Stimulated activated naive CD8-positive, alpha-beta T cell treated with anti-CD3 and anti-CD28 coated beads, Interleukin-15, amount 100 ng/mL, for 72 hours (primary cell): ENCODE measurements around the gene OBSCN.

ENCODE experiments used
- ATAC-seq: fragments of 150-1000 bp; cut with Tn5 transposase; 2 replicates; pipeline ENCODE4 v1.10.0; 2021; ENCODE audit warnings: mild to moderate bottlenecking, moderate library complexity
- DNase-seq, 2 donors: peaks; one replicate each; pipeline ENCODE4 v3.0.0; 2021 to 2022
- H3K27ac Mint-ChIP-seq, 2 donors: one replicate each; pipeline ENCODE4 v1.8.0; 2022; ENCODE audit warnings: mild to moderate bottlenecking in 2 of 2, mixed read lengths in 2 of 2, moderate library complexity in 2 of 2
- H3K27me3 Mint-ChIP-seq: one replicate; pipeline ENCODE4 v1.8.0; 2022; ENCODE audit warnings: mixed read lengths
- H3K4me1 Mint-ChIP-seq: one replicate; pipeline ENCODE4 v1.8.0; 2022; ENCODE audit warnings: mild to moderate bottlenecking, mixed read lengths
- H3K4me3 Mint-ChIP-seq, 2 donors: one replicate each; pipeline ENCODE4 v1.8.0; 2022; ENCODE audit warnings: mild to moderate bottlenecking in 2 of 2, mixed read lengths in 2 of 2, moderate library complexity in 1 of 2
- H3K9me3 Mint-ChIP-seq, 2 donors: one replicate each; pipeline ENCODE4 v1.8.0; 2022; ENCODE audit warnings: mixed read lengths in 2 of 2

The OBSCN gene

GRCh38 chr1:228337711-228338520, 130.1 kb downstream of the OBSCN start:
- DNase-seq (peak in 1 of 2 donors; percentile 6), ATAC-seq (no peak)
- Mint-ChIP-seq H3K9me3 (no peaks in the 10 kb centered on the region), H3K4me1 (peaks cover 5% of the 10 kb centered on the region), H3K27ac (peak overlapping the region in 1 of 2 donors; percentile 34), H3K4me3 (no peak overlapping the region), H3K27me3 (no peaks in the 10 kb centered on the region)

- H3K27ac Mint-ChIP-seq, result no peak overlapping the region
- peaks cover 5% of the 10 kb centered on the region for H3K4me1 Mint-ChIP-seq
- H3K27me3 Mint-ChIP-seq, result no peaks in the 10 kb centered on the region
- H3K4me3 Mint-ChIP-seq, result no peak overlapping the region
- peaks cover 0 to 6% of the 10 kb centered on the region in 2 donors for H3K9me3 Mint-ChIP-seq
- ATAC-seq, result no peak
- DNase-seq, result peak in 1 of 2 donors; percentile 8
These were observed 130.7 kb downstream of the OBSCN start for GRCh38 chr1:228338521-228339051.

GRCh38 chr1:228339059-228339704, 131.3 kb downstream of the OBSCN start:
- H3K4me1 Mint-ChIP-seq, result peaks cover 5% of the 10 kb centered on the region
- DNase-seq (no peak), ATAC-seq (no peak)

GRCh38 chr1:228339766-228340685, 132.2 kb downstream of the OBSCN start:
- H3K4me1 Mint-ChIP-seq, result peaks cover 5% of the 10 kb centered on the region
- H3K4me3 Mint-ChIP-seq, result no peak overlapping the region
- no peaks in the 10 kb centered on the region for H3K27me3 Mint-ChIP-seq
- peak in 1 of 2 donors; percentile 6 for DNase-seq
- H3K27ac Mint-ChIP-seq, result no peak overlapping the region
- no peak for ATAC-seq
- H3K9me3 Mint-ChIP-seq, result peaks cover 0 to 13% of the 10 kb centered on the region in 2 donors

More at GRCh38 chr1:228339059-228339704, 131.3 kb downstream of the OBSCN start:
- no peaks in the 10 kb centered on the region for H3K27me3 Mint-ChIP-seq
- H3K27ac Mint-ChIP-seq, result no peak overlapping the region
- no peak overlapping the region for H3K4me3 Mint-ChIP-seq
- H3K9me3 Mint-ChIP-seq, result peaks cover 0 to 8% of the 10 kb centered on the region in 2 donors

GRCh38 chr1:228340686-228341449, 133.0 kb downstream of the OBSCN start:
- Mint-ChIP-seq H3K4me1 (peaks cover 5% of the 10 kb centered on the region), H3K27me3 (no peaks in the 10 kb centered on the region), H3K27ac (no peak overlapping the region), H3K9me3 (peaks cover 0 to 13% of the 10 kb centered on the region in 2 donors), H3K4me3 (no peak overlapping the region)
- ATAC-seq (peak; percentile 50), DNase-seq (peak in 1 of 2 donors; percentile 10)

GRCh38 chr1:228341450-228341813, 133.6 kb downstream of the OBSCN start:
- no peak overlapping the region for H3K27ac Mint-ChIP-seq
- peak in 1 of 2 donors; percentile 9 for DNase-seq
- H3K4me3 Mint-ChIP-seq, result no peak overlapping the region
- ATAC-seq, result no peak
- H3K9me3 Mint-ChIP-seq, result peaks cover 0 to 13% of the 10 kb centered on the region in 2 donors
- peaks cover 5% of the 10 kb centered on the region for H3K4me1 Mint-ChIP-seq
- H3K27me3 Mint-ChIP-seq, result no peaks in the 10 kb centered on the region

GRCh38 chr1:228341814-228342626, 134.2 kb downstream of the OBSCN start:
- Mint-ChIP-seq H3K27ac (no peak overlapping the region), H3K4me3 (no peak overlapping the region), H3K4me1 (peaks cover 5% of the 10 kb centered on the region), H3K9me3 (peaks cover 0 to 13% of the 10 kb centered on the region in 2 donors), H3K27me3 (no peaks in the 10 kb centered on the region)
- ATAC-seq (no peak), DNase-seq (peak in 1 of 2 donors; percentile 5)

GRCh38 chr1:228342627-228343190, 134.9 kb downstream of the OBSCN start:
- Mint-ChIP-seq H3K27me3 (no peaks in the 10 kb centered on the region), H3K9me3 (peaks cover 0 to 13% of the 10 kb centered on the region in 2 donors), H3K4me1 (peaks cover 5% of the 10 kb centered on the region), H3K27ac (no peak overlapping the region), H3K4me3 (no peak overlapping the region)
- DNase-seq, result no peak
- ATAC-seq, result no peak

GRCh38 chr1:228343191-228343661, 135.4 kb downstream of the OBSCN start:
- no peak overlapping the region for H3K27ac Mint-ChIP-seq
- H3K9me3 Mint-ChIP-seq, result peaks cover 0 to 13% of the 10 kb centered on the region in 2 donors
- no peaks in the 10 kb centered on the region for H3K27me3 Mint-ChIP-seq
- ATAC-seq (no peak), DNase-seq (peak in 1 of 2 donors; percentile 7)
- H3K4me3 Mint-ChIP-seq, result no peak overlapping the region
- peaks cover 5% of the 10 kb centered on the region for H3K4me1 Mint-ChIP-seq

GRCh38 chr1:228344631-228345072, 136.8 kb downstream of the OBSCN start:
- Mint-ChIP-seq H3K9me3 (peaks cover 0 to 13% of the 10 kb centered on the region in 2 donors), H3K27ac (no peak overlapping the region), H3K27me3 (no peaks in the 10 kb centered on the region), H3K4me1 (peaks cover 5% of the 10 kb centered on the region), H3K4me3 (no peak overlapping the region)
- ATAC-seq (no peak), DNase-seq (peak in 1 of 2 donors; percentile 5)

- Mint-ChIP-seq H3K4me3 (no peak overlapping the region), H3K9me3 (peaks cover 0 to 13% of the 10 kb centered on the region in 2 donors), H3K27ac (no peak overlapping the region), H3K4me1 (no peaks in the 10 kb centered on the region), H3K27me3 (no peaks in the 10 kb centered on the region)
- no peak for ATAC-seq
- DNase-seq, result peak in 1 of 2 donors; percentile 7
These were observed 137.5 kb downstream of the OBSCN start for GRCh38 chr1:228345201-228345930.

- no peak overlapping the region for H3K27ac Mint-ChIP-seq
These were observed 138.9 kb downstream of the OBSCN start for GRCh38 chr1:228346731-228347130.

GRCh38 chr1:228347181-228347580, 139.3 kb downstream of the OBSCN start:
- DNase-seq, result no peak
- H3K4me3 Mint-ChIP-seq, result no peak overlapping the region

More at GRCh38 chr1:228346731-228347130, 138.9 kb downstream of the OBSCN start:
- no peaks in the 10 kb centered on the region for H3K27me3 Mint-ChIP-seq
- peak in 1 of 2 donors; percentile 7 for DNase-seq
- H3K4me1 Mint-ChIP-seq, result no peaks in the 10 kb centered on the region
- no peak for ATAC-seq
- peaks cover 0 to 13% of the 10 kb centered on the region in 2 donors for H3K9me3 Mint-ChIP-seq
- H3K4me3 Mint-ChIP-seq, result no peak overlapping the region

More at GRCh38 chr1:228347181-228347580, 139.3 kb downstream of the OBSCN start:
- Mint-ChIP-seq H3K9me3 (peaks cover 0 to 13% of the 10 kb centered on the region in 2 donors), H3K4me1 (no peaks in the 10 kb centered on the region), H3K27ac (no peak overlapping the region), H3K27me3 (no peaks in the 10 kb centered on the region)
- no peak for ATAC-seq
